Endometrial microvascular endothelial cells (primary cell): ENCODE data around the gene RELCH. TPM values are rescaled to one million over a fixed set of nuclear protein-coding genes. Genes with fewer than 3 reads are reported as not detected.

Experiments
- in situ Hi-C: cut with HindIII; loops from 2 replicates; pipeline ENCODE4 v1.10.0; 2017; ENCODE audit warnings: low sequenced_read_pairs, low pct_unique_long_range_greater_than_20kb; ENCODE audit errors: inconsistent ontology term
- total RNA-seq: library from RNA; depleted of rRNA; stranded (reverse); fragments of >200 nt; gene quantifications from one replicate; pipeline ENCODE4 v1.2.3, GENCODE V29; 2015; ENCODE audit errors: inconsistent ontology term

RELCH gene
- total RNA-seq, 1 donor from 2014 or later = 14.3 TPM

- in situ Hi-C loops = no loop called here
Observed at GRCh38 chr18:62348474-62348873, 161.4 kb downstream of the RELCH start.

DNA sequence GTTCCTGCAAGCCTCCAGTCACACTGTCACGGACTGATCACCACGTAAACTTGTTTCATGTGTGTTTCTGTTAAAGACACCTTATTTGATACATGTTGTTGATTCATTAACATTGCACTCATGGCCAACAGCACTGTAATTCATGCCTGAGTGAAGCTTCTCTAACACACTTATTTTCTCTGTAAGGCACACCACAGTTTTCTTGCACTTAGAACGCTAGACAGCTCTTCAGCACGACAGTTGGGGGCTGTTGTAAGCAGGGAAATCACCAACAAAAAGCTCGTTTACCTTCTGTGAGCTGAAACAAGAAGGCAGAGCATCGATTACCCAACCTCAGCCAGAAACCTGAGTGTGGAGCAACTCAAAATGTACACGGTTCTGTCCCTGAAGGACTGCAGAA lies 166.1 kb downstream of the RELCH start:
- in situ Hi-C loops = no loop called here

DNA sequence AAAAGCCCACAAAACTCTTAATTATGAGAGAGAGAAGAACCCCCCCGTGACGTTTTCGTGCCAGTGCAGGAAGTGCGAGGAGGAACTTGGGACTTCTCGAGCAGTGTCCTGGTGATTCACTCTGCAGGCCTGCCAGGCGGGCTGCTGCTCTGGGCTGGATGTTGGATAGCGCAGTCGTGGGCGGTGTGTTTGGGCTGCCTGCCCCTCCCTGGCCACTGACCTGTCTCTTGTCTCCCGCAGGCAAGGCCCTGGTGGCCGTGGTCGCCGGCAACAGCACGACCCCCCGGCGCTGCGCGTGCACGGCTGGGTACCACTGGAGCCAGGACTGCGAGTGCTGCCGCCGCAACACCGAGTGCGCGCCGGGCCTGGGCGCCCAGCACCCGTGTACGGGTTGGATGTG lies 167.1 kb downstream of the RELCH start:
- in situ Hi-C loops = no loop called here

GRCh38 chr18:62357079-62357719 lies 170.1 kb downstream of the RELCH start:
- in situ Hi-C loops = no loop called here

Other genes with a start within 250 kb of the RELCH start
- gene PIGN, start 199 bp upstream of the RELCH start, total RNA-seq = 33.5 TPM
- 5.7 TPM for gene TNFRSF11A, start 138.1 kb downstream of the RELCH start, total RNA-seq